Measurements from ENCODE around the gene SSR1. TPM values are rescaled to one million over a fixed set of nuclear protein-coding genes. Genes with fewer than 3 reads are reported as not detected.

SSR1 gene
- total RNA-seq, 6 experiments from 2014 or later = 60.8 to 110 (median 90.5) TPM

DNA sequence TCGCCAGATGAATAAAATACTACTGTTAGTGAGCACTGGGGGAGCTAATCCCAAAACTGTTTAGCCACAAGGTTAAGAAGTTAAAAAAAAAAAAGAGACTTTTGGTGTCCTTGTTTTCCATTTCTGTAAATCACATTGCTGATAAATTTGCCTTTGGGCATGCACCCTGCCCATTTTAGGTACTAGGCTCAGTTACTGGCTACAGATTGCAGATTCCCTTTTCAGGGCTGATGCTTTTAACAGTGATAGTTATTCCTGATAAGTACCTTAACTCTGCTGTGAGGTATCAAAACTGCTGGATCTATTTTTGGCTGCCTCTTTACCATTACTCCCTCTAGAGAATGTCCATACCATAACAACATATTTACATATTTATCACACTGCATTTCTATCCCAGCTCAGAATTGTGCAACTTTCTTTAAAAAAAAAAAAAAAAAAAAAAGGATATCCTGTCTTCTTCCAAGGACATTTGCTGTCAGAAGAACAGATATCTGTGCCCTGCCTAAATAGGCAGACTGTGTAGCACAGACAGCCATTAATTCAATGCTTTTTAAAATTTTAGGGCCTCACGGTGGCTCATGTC, 94.5 kb downstream of the SSR1 start:
- WGBS (ENCODE audit: insufficient coverage, low coverage, low lambda C conversion rate, missing lambda C conversion rate) = 51% methylated on average over 2 of the region's 2 CpGs
- ATAC-seq (no peak), DNase-seq (no peak)
- TF ChIP-seq, protein P1, sequence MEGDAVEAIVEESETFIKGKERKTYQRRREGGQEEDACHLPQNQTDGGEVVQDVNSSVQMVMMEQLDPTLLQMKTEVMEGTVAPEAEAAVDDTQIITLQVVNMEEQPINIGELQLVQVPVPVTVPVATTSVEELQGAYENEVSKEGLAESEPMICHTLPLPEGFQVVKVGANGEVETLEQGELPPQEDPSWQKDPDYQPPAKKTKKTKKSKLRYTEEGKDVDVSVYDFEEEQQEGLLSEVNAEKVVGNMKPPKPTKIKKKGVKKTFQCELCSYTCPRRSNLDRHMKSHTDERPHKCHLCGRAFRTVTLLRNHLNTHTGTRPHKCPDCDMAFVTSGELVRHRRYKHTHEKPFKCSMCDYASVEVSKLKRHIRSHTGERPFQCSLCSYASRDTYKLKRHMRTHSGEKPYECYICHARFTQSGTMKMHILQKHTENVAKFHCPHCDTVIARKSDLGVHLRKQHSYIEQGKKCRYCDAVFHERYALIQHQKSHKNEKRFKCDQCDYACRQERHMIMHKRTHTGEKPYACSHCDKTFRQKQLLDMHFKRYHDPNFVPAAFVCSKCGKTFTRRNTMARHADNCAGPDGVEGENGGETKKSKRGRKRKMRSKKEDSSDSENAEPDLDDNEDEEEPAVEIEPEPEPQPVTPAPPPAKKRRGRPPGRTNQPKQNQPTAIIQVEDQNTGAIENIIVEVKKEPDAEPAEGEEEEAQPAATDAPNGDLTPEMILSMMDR (IDR thresholded peaks at IDR 0.05) = no peak
- no peak for TF ChIP-seq POLR2A (IDR thresholded peaks at IDR 0.05)
- H3K4me3 ChIP-seq = no peak overlapping the region
- H3K27ac ChIP-seq = peak overlapping the region; percentile 31 to 95 (median 86)
- H3K4me1 ChIP-seq = peaks cover 0 to 80% (median 45%) of the 10 kb centered on the region in 4 donors
- intact Hi-C loops (cut with DNase I) = no loop called here
- H3K9me3 ChIP-seq = no peaks in the 10 kb centered on the region
- H3K27me3 ChIP-seq = no peaks in the 10 kb centered on the region
- peaks cover 0 to 12% (median 5%) of the 10 kb centered on the region in 4 donors for H3K36me3 ChIP-seq

Other genes starting within 250 kb of the SSR1 start
- 10 to 100 TPM; 28.7 to 46.3 (median 39.6) TPM for gene RREB1, start 205.2 kb downstream of the SSR1 start, total RNA-seq
- not detected for gene CAGE1, start 76.5 kb upstream of the SSR1 start, total RNA-seq
- 1 to 10 TPM; 4.6 to 7.9 (median 6.7) TPM for gene RIOK1, start 76.6 kb upstream of the SSR1 start, total RNA-seq
- gene DSP, start 228.5 kb upstream of the SSR1 start, total RNA-seq = 10 to 100 TPM; 64.6 to 94.2 (median 82.1) TPM

Data from right lobe of liver (tissue), 6 donors.